GM23338 (cell line): Measurements from ENCODE around the gene DTYMK. TPM values are rescaled to one million over a fixed set of nuclear protein-coding genes. Genes with fewer than 3 reads are reported as not detected.

ENCODE experiments used
- ATAC-seq: fragments of 200-7000 bp; cut with Tn5 transposase; 3 replicates; pipeline ENCODE4 v1.9.1; 2020
- DNase-seq: peaks from one replicate; pipeline ENCODE4 v3.0.0-alpha.2; 2015; ENCODE audit warnings: low spot score
- H2AFZ ChIP-seq: fragments of 200-600 bp; sonication (generic); 2 replicates; pipeline ENCODE4 v1.8.0; 2016; ENCODE audit warnings: antibody characterized with exemption, mild to moderate bottlenecking, moderate library complexity
- H3F3A ChIP-seq: fragments of 200-600 bp; sonication (generic); replicated peaks from 2 replicates; pipeline ENCODE4 v1.8.0; 2017; ENCODE audit warnings: antibody characterized with exemption, mixed run types, low read depth
- H3K27ac ChIP-seq: fragments of 200-600 bp; sonication (generic); 2 replicates; pipeline ENCODE4 v1.6.1; 2016; ENCODE audit warnings: low read depth
- H3K27me3 ChIP-seq: fragments of 200-600 bp; sonication (generic); 2 replicates; pipeline ENCODE4 v1.8.0; 2016; ENCODE audit warnings: mild to moderate bottlenecking, mixed run types, moderate library complexity; ENCODE audit not compliant: insufficient read depth
- H3K36me3 ChIP-seq: fragments of 200-600 bp; sonication (generic); 2 replicates; pipeline ENCODE4 v1.8.0; 2016; ENCODE audit warnings: mild to moderate bottlenecking; ENCODE audit not compliant: insufficient read depth
- H3K4me1 ChIP-seq: fragments of 200-600 bp; sonication (generic); 2 replicates; pipeline ENCODE4 v1.8.0; 2016; ENCODE audit warnings: mild to moderate bottlenecking, moderate library complexity; ENCODE audit not compliant: insufficient read depth
- H3K4me2 ChIP-seq: fragments of 200-600 bp; sonication (generic); 2 replicates; pipeline ENCODE4 v1.7.1; 2017; ENCODE audit warnings: mixed run types
- H3K4me3 ChIP-seq: fragments of 200-600 bp; sonication (generic); 2 replicates; pipeline ENCODE4 v1.6.1; 2016; ENCODE audit warnings: mixed run types
- H3K79me2 ChIP-seq: fragments of 200-600 bp; sonication (generic); replicated peaks from 2 replicates; pipeline ENCODE4 v1.8.0; 2017; ENCODE audit warnings: mild to moderate bottlenecking; ENCODE audit not compliant: insufficient read depth
- H3K9me2 ChIP-seq: fragments of 200-600 bp; sonication (generic); 2 replicates; pipeline ENCODE4 v1.8.0; 2017; ENCODE audit not compliant: insufficient read depth
- H4K20me1 ChIP-seq: fragments of 200-600 bp; sonication (generic); replicated peaks from 2 replicates; pipeline ENCODE4 v1.8.0; 2017; ENCODE audit warnings: mild to moderate bottlenecking; ENCODE audit not compliant: insufficient read depth
- H3K27ac Mint-ChIP-seq: 2 replicates; pipeline ENCODE4 v1.8.0; 2020; ENCODE audit warnings: inconsistent platforms, mild to moderate bottlenecking, moderate library complexity, mixed read lengths
- H3K27me3 Mint-ChIP-seq: 3 replicates; pipeline ENCODE4 v1.8.0; 2022; ENCODE audit warnings: low read depth, mild to moderate bottlenecking, moderate library complexity, mixed read lengths, inconsistent platforms; ENCODE audit not compliant: insufficient read depth, poor library complexity
- H3K36me3 Mint-ChIP-seq: 3 replicates; pipeline ENCODE4 v1.8.0; 2021; ENCODE audit warnings: low read depth, mild to moderate bottlenecking, inconsistent platforms, moderate library complexity, mixed read lengths
- H3K4me1 Mint-ChIP-seq: 3 replicates; pipeline ENCODE4 v1.8.0; 2020; ENCODE audit warnings: mild to moderate bottlenecking, inconsistent platforms, mixed read lengths
- H3K4me3 Mint-ChIP-seq: 3 replicates; pipeline ENCODE4 v1.8.0; 2021; ENCODE audit warnings: moderate library complexity, mild to moderate bottlenecking, inconsistent platforms, mixed read lengths
- H3K9me3 Mint-ChIP-seq: 3 replicates; pipeline ENCODE4 v1.8.0; 2020; ENCODE audit warnings: moderate library complexity, mild to moderate bottlenecking, inconsistent platforms, mixed read lengths
- CREB1 ChIP-seq: fragments of 250-450 bp; sonication (Bioruptor Pico); IDR thresholded peaks from 2 replicates; pipeline ENCODE4 v1.5.0; 2020; ENCODE audit warnings: low read depth, mild to moderate bottlenecking, moderate library complexity
- JUNB ChIP-seq: IDR thresholded peaks from one replicate; pipeline ENCODE4 v1.6.1; 2016; ENCODE audit warnings: antibody characterized with exemption; ENCODE audit not compliant: unreplicated experiment
- NANOG ChIP-seq: IDR thresholded peaks from 2 replicates; pipeline ENCODE4 v1.6.1; 2016; ENCODE audit warnings: antibody characterized with exemption, borderline replicate concordance
- ZNF114 ChIP-seq: fragments of 250-450 bp; sonication (Bioruptor Pico); IDR thresholded peaks from 2 replicates; pipeline ENCODE4 v1.5.0; 2020; ENCODE audit warnings: mild to moderate bottlenecking, moderate library complexity
- polyA plus RNA-seq: library from polyadenylated mRNA; unstranded; fragments of >200 nt; fragmentation: Nextera tagmentation; extraction: Ambion mirVana; gene quantifications from 2 replicates; pipeline ENCODE4 v1.2.1, GENCODE V29; 2016
- total RNA-seq: library from RNA; depleted of rRNA; stranded (reverse); fragments of >200 nt; shearing (Covaris generic); gene quantifications from 2 replicates; pipeline ENCODE4 v1.2.3, GENCODE V29; 2014
- TF ChIP-seq, protein P1 (sequence below), 2 experiments: fragments of 200-600 bp in 1 of 2; sonication (generic) in 1 of 2; conservative IDR thresholded peaks; 2 replicates each; pipeline versions ENCODE4 v1.5.1 to v1.6.1; 2016 to 2017; ENCODE audit warnings: antibody characterized with exemption in 2 of 2, low read depth in 2 of 2, mild to moderate bottlenecking in 2 of 2, moderate library complexity in 1 of 2
- TF ChIP-seq, protein P2 (sequence below): fragments of 250-450 bp; sonication (Bioruptor Pico); IDR thresholded peaks from 2 replicates; pipeline ENCODE4 v1.5.0; 2020; ENCODE audit warnings: mild to moderate bottlenecking, moderate library complexity

DTYMK gene
- total and polyA plus RNA-seq, 2 experiments from 2014 or later, result 55.4 to 65.4 TPM

DNA sequence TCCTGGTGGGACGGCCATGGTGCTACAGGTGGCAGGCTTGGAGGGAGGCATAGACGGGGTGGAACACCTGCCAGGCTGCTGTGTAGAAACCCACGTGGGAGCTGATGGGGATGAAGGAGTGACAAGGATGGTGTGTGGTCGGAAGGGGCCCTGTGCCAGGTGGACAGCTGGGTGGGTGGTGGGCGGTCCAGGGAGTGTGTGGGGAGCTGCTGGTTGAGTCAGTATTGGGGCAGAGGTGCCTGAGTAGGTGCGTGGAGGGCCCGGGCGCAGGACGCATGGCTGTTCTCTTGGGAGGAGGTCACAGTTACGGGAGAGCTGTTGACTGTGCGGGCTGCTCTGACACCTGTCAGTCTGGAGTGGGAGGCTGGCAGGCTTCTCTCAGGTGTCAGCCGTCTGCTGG, 35.2 kb upstream of the DTYMK start:
- H3K4me1 Mint-ChIP-seq, result no peaks in the 10 kb centered on the region
- Histone ChIP-seq H3K79me2 (no peaks in the 10 kb centered on the region; the same call in 1 of the 2 replicates), H3K27me3 (no peaks in the 10 kb centered on the region), H3K4me3 (no peak overlapping the region), H2AFZ (no peak overlapping the region), H3K4me1 (no peaks in the 10 kb centered on the region), H3K9me2 (no peaks in the 10 kb centered on the region), H3K4me2 (no peak overlapping the region), H3K36me3 (peaks cover 7% of the 10 kb centered on the region), H3F3A (no peaks in the 10 kb centered on the region), H4K20me1 (peaks cover 9% of the 10 kb centered on the region), H3K27ac (no peak overlapping the region)
- H3K9me3 Mint-ChIP-seq, result peaks cover 30% of the 10 kb centered on the region
- H3K27me3 Mint-ChIP-seq, result peaks cover 8% of the 10 kb centered on the region
- no peak overlapping the region for H3K27ac Mint-ChIP-seq
- ATAC-seq, result no peak
- TF ChIP-seq CREB1 (CRISPR knock-in tag), result no peak
- TF ChIP-seq JUNB, result no peak
- TF ChIP-seq, protein P1, sequence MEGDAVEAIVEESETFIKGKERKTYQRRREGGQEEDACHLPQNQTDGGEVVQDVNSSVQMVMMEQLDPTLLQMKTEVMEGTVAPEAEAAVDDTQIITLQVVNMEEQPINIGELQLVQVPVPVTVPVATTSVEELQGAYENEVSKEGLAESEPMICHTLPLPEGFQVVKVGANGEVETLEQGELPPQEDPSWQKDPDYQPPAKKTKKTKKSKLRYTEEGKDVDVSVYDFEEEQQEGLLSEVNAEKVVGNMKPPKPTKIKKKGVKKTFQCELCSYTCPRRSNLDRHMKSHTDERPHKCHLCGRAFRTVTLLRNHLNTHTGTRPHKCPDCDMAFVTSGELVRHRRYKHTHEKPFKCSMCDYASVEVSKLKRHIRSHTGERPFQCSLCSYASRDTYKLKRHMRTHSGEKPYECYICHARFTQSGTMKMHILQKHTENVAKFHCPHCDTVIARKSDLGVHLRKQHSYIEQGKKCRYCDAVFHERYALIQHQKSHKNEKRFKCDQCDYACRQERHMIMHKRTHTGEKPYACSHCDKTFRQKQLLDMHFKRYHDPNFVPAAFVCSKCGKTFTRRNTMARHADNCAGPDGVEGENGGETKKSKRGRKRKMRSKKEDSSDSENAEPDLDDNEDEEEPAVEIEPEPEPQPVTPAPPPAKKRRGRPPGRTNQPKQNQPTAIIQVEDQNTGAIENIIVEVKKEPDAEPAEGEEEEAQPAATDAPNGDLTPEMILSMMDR (conservative IDR thresholded peaks at IDR 0.05; ENCODE audit: low read depth in 2 of 2), result no peak
- TF ChIP-seq ZNF114 (CRISPR knock-in tag), result no peak
- TF ChIP-seq, protein P2, sequence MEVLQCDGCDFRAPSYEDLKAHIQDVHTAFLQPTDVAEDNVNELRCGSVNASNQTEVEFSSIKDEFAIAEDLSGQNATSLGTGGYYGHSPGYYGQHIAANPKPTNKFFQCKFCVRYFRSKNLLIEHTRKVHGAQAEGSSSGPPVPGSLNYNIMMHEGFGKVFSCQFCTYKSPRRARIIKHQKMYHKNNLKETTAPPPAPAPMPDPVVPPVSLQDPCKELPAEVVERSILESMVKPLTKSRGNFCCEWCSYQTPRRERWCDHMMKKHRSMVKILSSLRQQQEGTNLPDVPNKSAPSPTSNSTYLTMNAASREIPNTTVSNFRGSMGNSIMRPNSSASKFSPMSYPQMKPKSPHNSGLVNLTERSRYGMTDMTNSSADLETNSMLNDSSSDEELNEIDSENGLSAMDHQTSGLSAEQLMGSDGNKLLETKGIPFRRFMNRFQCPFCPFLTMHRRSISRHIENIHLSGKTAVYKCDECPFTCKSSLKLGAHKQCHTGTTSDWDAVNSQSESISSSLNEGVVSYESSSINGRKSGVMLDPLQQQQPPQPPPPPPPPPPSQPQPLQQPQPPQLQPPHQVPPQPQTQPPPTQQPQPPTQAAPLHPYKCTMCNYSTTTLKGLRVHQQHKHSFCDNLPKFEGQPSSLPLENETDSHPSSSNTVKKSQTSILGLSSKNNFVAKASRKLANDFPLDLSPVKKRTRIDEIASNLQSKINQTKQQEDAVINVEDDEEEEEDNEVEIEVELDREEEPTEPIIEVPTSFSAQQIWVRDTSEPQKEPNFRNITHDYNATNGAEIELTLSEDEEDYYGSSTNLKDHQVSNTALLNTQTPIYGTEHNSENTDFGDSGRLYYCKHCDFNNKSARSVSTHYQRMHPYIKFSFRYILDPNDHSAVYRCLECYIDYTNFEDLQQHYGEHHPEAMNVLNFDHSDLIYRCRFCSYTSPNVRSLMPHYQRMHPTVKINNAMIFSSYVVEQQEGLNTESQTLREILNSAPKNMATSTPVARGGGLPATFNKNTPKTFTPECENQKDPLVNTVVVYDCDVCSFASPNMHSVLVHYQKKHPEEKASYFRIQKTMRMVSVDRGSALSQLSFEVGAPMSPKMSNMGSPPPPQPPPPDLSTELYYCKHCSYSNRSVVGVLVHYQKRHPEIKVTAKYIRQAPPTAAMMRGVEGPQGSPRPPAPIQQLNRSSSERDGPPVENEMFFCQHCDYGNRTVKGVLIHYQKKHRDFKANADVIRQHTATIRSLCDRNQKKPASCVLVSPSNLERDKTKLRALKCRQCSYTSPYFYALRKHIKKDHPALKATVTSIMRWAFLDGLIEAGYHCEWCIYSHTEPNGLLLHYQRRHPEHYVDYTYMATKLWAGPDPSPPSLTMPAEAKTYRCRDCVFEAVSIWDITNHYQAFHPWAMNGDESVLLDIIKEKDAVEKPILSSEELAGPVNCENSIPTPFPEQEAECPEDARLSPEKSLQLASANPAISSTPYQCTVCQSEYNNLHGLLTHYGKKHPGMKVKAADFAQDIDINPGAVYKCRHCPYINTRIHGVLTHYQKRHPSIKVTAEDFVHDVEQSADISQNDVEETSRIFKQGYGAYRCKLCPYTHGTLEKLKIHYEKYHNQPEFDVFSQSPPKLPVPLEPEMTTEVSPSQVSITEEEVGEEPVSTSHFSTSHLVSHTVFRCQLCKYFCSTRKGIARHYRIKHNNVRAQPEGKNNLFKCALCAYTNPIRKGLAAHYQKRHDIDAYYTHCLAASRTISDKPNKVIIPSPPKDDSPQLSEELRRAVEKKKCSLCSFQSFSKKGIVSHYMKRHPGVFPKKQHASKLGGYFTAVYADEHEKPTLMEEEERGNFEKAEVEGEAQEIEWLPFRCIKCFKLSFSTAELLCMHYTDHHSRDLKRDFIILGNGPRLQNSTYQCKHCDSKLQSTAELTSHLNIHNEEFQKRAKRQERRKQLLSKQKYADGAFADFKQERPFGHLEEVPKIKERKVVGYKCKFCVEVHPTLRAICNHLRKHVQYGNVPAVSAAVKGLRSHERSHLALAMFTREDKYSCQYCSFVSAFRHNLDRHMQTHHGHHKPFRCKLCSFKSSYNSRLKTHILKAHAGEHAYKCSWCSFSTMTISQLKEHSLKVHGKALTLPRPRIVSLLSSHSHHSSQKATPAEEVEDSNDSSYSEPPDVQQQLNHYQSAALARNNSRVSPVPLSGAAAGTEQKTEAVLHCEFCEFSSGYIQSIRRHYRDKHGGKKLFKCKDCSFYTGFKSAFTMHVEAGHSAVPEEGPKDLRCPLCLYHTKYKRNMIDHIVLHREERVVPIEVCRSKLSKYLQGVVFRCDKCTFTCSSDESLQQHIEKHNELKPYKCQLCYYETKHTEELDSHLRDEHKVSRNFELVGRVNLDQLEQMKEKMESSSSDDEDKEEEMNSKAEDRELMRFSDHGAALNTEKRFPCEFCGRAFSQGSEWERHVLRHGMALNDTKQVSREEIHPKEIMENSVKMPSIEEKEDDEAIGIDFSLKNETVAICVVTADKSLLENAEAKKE, result no peak
- TF ChIP-seq NANOG, result no peak
- no peak for DNase-seq
- H3K36me3 Mint-ChIP-seq, result peaks cover 71% of the 10 kb centered on the region
- no peak overlapping the region for H3K4me3 Mint-ChIP-seq
